VCaP (cell line): ENCODE results near the gene CMIP.

Experiments used
- H3K27ac ChIP-seq: fragments of 450-650 bp; 2 replicates; pipeline ENCODE4 v1.5.1; 2017
- TF ChIP-seq, protein P1 (sequence below): fragments of 450-650 bp; conservative IDR thresholded peaks from 2 replicates; pipeline ENCODE4 v1.5.1; 2017; ENCODE audit warnings: mild to moderate bottlenecking, moderate library complexity

Gene CMIP

DNA sequence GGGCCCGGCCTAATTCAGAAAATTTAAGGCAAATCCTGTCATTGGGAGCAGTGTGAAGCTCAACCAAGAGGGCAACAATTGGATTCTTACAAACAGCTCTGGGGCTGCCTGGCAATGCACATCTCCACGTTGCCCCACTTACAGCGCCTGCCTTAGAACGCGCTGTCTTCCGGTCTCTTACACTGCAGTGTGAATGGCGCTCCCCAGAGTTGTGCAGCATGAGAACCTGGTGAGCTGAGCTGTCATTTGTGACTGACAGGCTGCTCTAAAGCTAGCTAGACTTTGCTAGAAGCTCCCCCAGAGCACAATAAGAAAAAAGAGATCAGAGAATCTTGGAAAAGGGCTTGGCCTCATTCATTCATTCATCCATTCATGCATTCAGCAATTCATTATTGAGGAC lies 270.0 kb downstream of the CMIP start:
- TF ChIP-seq, protein P1, sequence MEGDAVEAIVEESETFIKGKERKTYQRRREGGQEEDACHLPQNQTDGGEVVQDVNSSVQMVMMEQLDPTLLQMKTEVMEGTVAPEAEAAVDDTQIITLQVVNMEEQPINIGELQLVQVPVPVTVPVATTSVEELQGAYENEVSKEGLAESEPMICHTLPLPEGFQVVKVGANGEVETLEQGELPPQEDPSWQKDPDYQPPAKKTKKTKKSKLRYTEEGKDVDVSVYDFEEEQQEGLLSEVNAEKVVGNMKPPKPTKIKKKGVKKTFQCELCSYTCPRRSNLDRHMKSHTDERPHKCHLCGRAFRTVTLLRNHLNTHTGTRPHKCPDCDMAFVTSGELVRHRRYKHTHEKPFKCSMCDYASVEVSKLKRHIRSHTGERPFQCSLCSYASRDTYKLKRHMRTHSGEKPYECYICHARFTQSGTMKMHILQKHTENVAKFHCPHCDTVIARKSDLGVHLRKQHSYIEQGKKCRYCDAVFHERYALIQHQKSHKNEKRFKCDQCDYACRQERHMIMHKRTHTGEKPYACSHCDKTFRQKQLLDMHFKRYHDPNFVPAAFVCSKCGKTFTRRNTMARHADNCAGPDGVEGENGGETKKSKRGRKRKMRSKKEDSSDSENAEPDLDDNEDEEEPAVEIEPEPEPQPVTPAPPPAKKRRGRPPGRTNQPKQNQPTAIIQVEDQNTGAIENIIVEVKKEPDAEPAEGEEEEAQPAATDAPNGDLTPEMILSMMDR: no peak
- no peak overlapping the region for H3K27ac ChIP-seq

- no peak overlapping the region for H3K27ac ChIP-seq
- TF ChIP-seq, protein P1: no peak
These were observed 271.0 kb downstream of the CMIP start for GRCh38 chr16:81715358-81716196.

DNA sequence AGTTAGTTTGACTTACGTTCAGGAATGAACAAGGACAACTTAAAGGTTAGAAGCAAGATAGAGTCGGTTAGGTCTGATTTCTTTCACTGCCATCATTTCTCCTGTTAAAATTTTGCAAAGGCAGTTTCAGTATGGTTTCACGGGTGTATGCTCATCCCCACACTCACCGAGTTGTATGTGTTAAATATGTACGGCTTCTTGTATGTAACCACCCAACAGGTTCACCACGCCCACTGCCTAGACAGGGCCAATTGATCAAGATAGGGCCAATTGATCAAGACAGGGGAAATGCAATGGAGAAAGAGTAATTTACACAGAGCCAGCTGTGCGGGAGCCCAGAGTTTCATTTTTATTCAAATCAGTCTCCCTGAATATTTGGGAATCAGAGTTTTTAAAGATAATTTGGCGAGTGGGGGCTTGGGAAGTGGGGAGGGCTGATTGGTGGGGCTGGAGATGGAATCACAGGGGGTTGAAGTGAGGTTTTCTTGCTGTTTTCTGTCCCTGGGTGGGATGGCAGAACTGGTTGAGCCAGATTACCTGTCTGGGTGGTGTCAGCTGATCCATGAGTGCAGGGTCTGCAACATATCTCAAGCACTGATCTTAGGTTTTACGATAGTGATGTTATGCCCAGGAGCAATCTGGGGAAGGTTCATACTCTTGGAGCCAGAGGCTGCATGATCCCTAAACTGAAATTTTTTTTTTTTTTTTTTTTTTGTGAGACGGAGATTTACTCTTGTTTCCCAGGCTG lies 272.0 kb downstream of the CMIP start:
- H3K27ac ChIP-seq: no peak overlapping the region
- TF ChIP-seq, protein P1: no peak

- no peak overlapping the region for H3K27ac ChIP-seq
- TF ChIP-seq, protein P1: no peak
These were observed 273.1 kb downstream of the CMIP start for GRCh38 chr16:81717662-81718189.

DNA sequence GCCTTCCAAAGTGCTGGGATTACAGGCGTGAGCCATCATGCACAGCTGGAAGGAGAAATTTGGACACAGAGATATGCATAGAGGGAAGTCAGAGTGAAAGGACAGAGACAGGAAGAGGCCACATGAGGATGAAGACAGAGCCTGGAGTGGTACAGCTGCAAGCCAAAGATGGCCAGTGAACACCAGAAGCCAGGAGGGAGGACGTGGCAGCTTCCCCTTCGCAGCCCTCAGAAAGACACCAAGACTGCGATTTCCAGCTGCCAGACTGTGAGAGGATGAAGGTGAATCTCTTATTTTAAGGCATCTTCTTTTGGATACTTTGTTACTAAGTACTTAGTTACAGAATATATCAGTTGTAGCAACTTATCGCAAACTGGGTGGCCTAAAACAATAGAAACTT lies 274.0 kb downstream of the CMIP start:
- H3K27ac ChIP-seq: no peak overlapping the region
- TF ChIP-seq, protein P1: no peak

- TF ChIP-seq, protein P1: no peak
- H3K27ac ChIP-seq: no peak overlapping the region
These were observed 275.4 kb downstream of the CMIP start for GRCh38 chr16:81719993-81720392.
